Lower leg skin (tissue), 4 donors: ENCODE data around the gene FOXS1. TPM values are rescaled to one million over a fixed set of nuclear protein-coding genes. Genes with fewer than 3 reads are reported as not detected.

ENCODE experiments used
- DNase-seq, 2 donors: peaks; one replicate each; pipeline ENCODE4 v3.0.0-alpha.2; 2019; ENCODE audit warnings: low spot score in 2 of 2
- H3K4me3 ChIP-seq: fragments of 200-600 bp; sonication (generic); 2 replicates; pipeline ENCODE4 v1.5.1; 2017; ENCODE audit warnings: mild to moderate bottlenecking, low read depth; ENCODE audit not compliant: poor library complexity, severe bottlenecking
- POLR2A ChIP-seq, 2 donors: fragments of 450-650 bp; IDR thresholded peaks; one replicate each; pipeline ENCODE4 v1.6.1; 2016 to 2017; ENCODE audit warnings: antibody characterized with exemption in 2 of 2, mild to moderate bottlenecking in 1 of 2, moderate library complexity in 1 of 2
- WGBS, 2 donors: methylation state at CpG; one replicate each; pipeline ENCODE4 v1.1.5; 2018; 5-methylcytosine and 5-hydroxymethylcytosine counted together
- intact Hi-C: fragments of 100-400 bp; cut with DNase I; formaldehyde crosslinking; loops from one replicate; pipeline ENCODE4 v1.15.0; 2023; ENCODE audit warnings: low total_unique reads
- total RNA-seq, 4 donors: library from RNA; depleted of rRNA; stranded (reverse); fragments of >200 nt; gene quantifications; one replicate each; pipeline ENCODE4 v1.1.0, GENCODE V29; 2016
- TF ChIP-seq, protein P1 (sequence below), 3 donors: fragments of 450-650 bp; IDR thresholded peaks; one replicate each; pipeline ENCODE4 v1.5.1; 2016; ENCODE audit warnings: antibody characterized with exemption in 3 of 3, mild to moderate bottlenecking in 3 of 3, moderate library complexity in 2 of 3

Gene FOXS1
- total RNA-seq, 4 donors from 2014 or later = 0.44 to 0.97 TPM; not detected in 2

DNA sequence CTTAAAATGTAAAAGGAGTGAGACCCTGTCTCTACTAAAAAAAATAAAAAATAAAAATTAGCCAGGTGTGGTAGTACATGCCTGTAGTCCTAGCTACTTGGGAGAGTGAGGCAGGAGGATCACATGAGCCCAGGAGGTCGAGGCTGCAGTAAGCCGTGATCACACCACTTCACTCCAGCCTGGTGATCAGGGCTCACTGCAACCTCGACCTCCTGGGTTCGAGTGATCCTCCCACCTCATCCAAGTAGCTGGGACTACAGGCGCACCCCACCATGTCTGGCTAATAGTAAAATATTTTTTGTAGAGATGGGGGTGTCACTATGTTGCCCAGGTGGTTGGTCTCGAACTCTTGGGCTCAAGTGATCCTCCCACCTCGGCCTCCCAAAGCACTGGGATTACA lies 8.1 kb upstream of the FOXS1 start:
- no peak for TF ChIP-seq POLR2A (IDR thresholded peaks at IDR 0.05)
- TF ChIP-seq, protein P1, sequence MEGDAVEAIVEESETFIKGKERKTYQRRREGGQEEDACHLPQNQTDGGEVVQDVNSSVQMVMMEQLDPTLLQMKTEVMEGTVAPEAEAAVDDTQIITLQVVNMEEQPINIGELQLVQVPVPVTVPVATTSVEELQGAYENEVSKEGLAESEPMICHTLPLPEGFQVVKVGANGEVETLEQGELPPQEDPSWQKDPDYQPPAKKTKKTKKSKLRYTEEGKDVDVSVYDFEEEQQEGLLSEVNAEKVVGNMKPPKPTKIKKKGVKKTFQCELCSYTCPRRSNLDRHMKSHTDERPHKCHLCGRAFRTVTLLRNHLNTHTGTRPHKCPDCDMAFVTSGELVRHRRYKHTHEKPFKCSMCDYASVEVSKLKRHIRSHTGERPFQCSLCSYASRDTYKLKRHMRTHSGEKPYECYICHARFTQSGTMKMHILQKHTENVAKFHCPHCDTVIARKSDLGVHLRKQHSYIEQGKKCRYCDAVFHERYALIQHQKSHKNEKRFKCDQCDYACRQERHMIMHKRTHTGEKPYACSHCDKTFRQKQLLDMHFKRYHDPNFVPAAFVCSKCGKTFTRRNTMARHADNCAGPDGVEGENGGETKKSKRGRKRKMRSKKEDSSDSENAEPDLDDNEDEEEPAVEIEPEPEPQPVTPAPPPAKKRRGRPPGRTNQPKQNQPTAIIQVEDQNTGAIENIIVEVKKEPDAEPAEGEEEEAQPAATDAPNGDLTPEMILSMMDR (IDR thresholded peaks at IDR 0.05) = no peak
- intact Hi-C loops = no loop called here
- no peak overlapping the region for H3K4me3 ChIP-seq
- WGBS, 2 donors = 79 to 80% methylated on average over 7 of the region's 7 CpGs
- DNase-seq = no peak

DNA sequence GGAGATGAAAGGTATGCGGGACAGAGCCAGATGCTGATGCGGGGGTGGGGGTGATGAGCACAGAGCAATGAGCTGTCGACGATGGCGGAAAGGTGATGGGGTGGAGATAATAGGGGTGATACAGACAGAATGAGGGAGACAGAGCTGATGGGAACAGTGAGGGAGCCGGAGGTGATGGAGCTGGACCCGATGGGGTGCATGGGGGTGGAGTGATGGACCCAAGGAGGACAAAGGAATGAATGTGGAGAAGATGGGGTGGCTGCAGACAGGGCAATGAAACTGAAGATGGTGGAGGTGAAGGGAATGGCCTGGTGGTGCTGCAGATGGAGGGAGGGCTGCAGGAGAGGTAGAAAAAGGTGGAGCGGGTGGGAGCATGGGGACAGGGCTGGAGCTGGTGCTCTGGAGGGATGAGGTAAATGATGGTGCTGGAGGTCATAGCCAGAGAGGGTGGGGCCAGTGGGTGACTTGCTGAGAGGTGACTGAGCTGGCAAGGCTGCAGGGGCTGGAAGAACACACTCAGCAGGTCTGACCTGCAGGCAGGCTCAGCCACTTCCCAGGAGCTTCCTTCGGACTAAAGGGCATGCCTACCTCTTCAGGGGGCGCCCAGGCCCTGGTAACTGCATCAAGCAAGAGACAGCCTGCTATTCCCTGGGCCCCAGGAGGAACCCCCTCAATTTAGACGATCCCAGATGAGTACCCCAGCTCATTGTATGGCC lies 6.0 kb upstream of the FOXS1 start:
- H3K4me3 ChIP-seq = no peak overlapping the region
- no peak for TF ChIP-seq POLR2A (IDR thresholded peaks at IDR 0.05)
- TF ChIP-seq, protein P1 (IDR thresholded peaks at IDR 0.05) = no peak
- 67 to 71% methylated on average over 11 of the region's 11 CpGs for WGBS, 2 donors
- intact Hi-C loops = no loop called here
- DNase-seq = no peak

DNA sequence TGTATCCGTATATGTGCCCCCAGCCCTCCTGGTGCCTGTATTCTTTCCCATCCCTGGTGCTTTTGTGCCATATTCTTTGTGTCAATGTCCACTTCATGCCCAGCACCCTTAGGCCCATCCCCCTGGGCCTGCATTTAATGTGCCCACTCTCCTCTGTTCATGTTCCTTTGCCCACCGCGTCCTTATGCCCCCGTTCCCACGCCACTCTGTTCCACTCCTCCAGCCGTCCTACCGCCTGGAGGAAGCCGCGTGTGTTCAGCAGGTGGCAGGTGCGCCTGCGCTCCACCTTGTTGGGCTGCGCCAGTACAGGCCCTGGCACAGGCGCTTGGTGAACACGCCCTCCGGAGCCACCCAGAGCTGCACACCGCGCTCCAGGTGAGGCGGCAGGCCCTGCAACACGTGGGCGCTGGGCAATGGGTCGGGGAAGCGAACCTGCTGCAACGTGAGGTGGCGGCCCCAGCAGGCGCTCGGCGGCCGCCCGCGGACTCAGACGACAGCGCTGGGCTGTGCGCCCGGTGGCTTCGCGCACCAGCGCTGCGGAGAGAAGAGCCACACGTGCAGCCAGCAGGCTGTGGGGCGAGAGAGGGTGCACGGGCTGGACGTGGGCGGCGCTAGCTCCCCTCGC lies 4.0 kb upstream of the FOXS1 start:
- WGBS, 2 donors = 22 to 24% methylated on average over 30 to 45 of the region's 45 CpGs
- no peak for DNase-seq
- H3K4me3 ChIP-seq = no peak overlapping the region
- intact Hi-C loops = no loop called here
- TF ChIP-seq, protein P1 (IDR thresholded peaks at IDR 0.05) = no peak
- TF ChIP-seq POLR2A (IDR thresholded peaks at IDR 0.05) = no peak

GRCh38 chr20:31848088-31848999 lies 2.9 kb upstream of the FOXS1 start:
- WGBS, 2 donors = 82 to 87% methylated on average over 32 of the region's 32 CpGs
- intact Hi-C loops = no loop called here
- TF ChIP-seq, protein P1 (IDR thresholded peaks at IDR 0.05) = no peak
- no peak for TF ChIP-seq POLR2A (IDR thresholded peaks at IDR 0.05)
- no peak for DNase-seq
- H3K4me3 ChIP-seq = no peak overlapping the region

DNA sequence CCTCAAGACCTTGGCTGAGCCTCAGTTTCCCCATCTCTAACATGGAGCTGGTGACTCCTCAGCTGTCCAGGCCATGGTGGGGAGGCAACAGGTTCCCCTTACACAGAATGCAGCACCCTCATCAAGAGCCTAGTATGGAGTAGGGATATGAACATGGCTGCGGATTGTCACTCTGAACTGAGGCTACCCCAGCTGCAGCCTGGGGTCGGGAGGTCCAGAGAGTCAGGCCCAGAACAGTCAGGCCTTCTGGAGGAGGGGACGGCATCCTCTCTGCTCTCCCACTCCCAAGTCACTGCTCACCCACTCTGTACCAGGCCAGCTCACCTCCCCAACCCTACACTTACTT lies 1.4 kb upstream of the FOXS1 start:
- WGBS, 2 donors = 73 to 80% methylated on average over 3 of the region's 3 CpGs
- no peak for DNase-seq
- intact Hi-C loops = no loop called here
- TF ChIP-seq POLR2A (IDR thresholded peaks at IDR 0.05) = no peak
- TF ChIP-seq, protein P1 (IDR thresholded peaks at IDR 0.05) = no peak
- H3K4me3 ChIP-seq = no peak overlapping the region
